HepG2 (cell line): Measurements from ENCODE around the gene ZNFX1. TPM values are rescaled to one million over a fixed set of nuclear protein-coding genes. Genes with fewer than 3 reads are reported as not detected.

ENCODE experiments used
- HNF4A ChIP-seq: sonication (generic); formaldehyde crosslinking; IDR thresholded peaks from 2 replicates; pipeline ENCODE4 v1.4.0; 2020; ENCODE audit warnings: missing genetic modification reagents
- HOXA5 ChIP-seq: sonication (generic); formaldehyde crosslinking; IDR thresholded peaks from 2 replicates; pipeline ENCODE4 v1.4.0; 2020; ENCODE audit warnings: missing genetic modification reagents
- RBFOX2 ChIP-seq: fragments of 200-400 bp; formaldehyde crosslinking; IDR thresholded peaks from 2 replicates; pipeline ENCODE4 v1.6.1; 2017; ENCODE audit warnings: low read depth, mild to moderate bottlenecking, low read length
- RELA ChIP-seq: sonication (generic); formaldehyde crosslinking; IDR thresholded peaks from 2 replicates; pipeline ENCODE4 v1.4.0; 2020; ENCODE audit warnings: missing genetic modification reagents
- ZNF644 ChIP-seq: IDR thresholded peaks from 2 replicates; pipeline ENCODE4 v1.6.1; 2016; ENCODE audit warnings: low read depth
- polyA plus RNA-seq, 8 experiments: library from polyadenylated mRNA; depleted of rRNA in 3 of 8; stranded (reverse) in 7 of 8; unstranded in 1 of 8; fragments of >200 nt; fragmentation: Illumina TruSeq in 4 of 8; extraction: Trizol in 4 of 8; gene quantifications; 2 replicates each; pipeline versions ENCODE4 v1.2.1 to v1.2.3, GENCODE V29; 2011 to 2016; ENCODE audit warnings: low read depth in 4 of 8, missing spikeins in 1 of 8, mixed read lengths in 1 of 8; ENCODE audit not compliant: insufficient read depth in 1 of 8
- total RNA-seq, 5 experiments: library from RNA; depleted of rRNA; stranded (reverse); fragments of >200 nt; fragmentation: Illumina TruSeq; extraction: Trizol; gene quantifications; 2 replicates each; pipeline ENCODE4 v1.2.3, GENCODE V29; 2016; ENCODE audit warnings: low read depth in 1 of 5
- TF ChIP-seq, protein P1 (sequence below): sonication (generic); formaldehyde crosslinking; IDR thresholded peaks from 2 replicates; pipeline ENCODE4 v1.4.0; 2020; ENCODE audit warnings: low read depth, missing genetic modification reagents
- TF ChIP-seq, protein P2 (sequence below), 2 experiments: fragments of 450-650 bp in 1 of 2; sonication (generic) in 1 of 2; formaldehyde crosslinking; IDR thresholded peaks; 2 replicates each; pipeline versions ENCODE4 v1.5.0 to v1.8.0; 2020 to 2022; ENCODE audit warnings: mild to moderate bottlenecking in 1 of 2, missing genetic modification reagents in 1 of 2
- TF ChIP-seq, protein P3 (sequence below): sonication (generic); formaldehyde crosslinking; IDR thresholded peaks from 2 replicates; pipeline ENCODE4 v1.4.0; 2020; ENCODE audit warnings: missing genetic modification reagents

The ZNFX1 gene
- total and polyA plus RNA-seq, 2 of the 13 experiments (the other 11 are each of a cell fraction or from before 2014, with no cell fraction given), result 2.9 to 11.1 TPM

DNA sequence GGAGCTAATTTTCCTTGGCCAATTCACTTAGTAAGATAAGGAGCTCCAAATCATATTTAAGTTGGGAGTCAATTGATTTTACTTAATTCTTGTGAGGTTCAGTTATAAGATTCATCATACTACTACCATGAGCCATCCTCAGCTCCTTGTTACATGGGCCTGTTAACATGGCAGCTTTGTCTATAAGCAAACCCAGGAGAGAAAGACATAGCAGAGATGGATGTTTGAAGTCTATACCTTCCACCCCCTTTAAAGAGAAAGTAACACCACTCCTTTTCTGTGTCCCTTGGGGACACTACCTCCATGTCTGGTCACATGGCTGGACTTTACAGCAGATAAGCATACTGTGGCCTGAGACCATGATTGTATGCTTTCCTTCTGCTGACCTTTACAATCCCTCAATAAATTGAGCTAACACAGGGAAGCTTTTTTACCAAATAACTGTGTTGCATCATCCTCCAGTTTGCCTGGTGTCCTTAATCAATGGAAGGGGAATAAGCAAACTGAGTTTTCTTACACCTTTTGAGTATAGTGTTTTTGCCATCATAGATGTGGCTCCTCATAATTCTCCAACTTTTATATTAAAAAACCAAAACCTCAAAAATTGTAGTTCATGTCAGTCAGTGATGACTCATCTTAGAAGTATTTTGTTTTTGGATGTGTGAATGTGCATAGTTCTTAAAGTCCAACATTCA, 9.8 kb upstream of the ZNFX1 start (continued):
- TF ChIP-seq, protein P1, sequence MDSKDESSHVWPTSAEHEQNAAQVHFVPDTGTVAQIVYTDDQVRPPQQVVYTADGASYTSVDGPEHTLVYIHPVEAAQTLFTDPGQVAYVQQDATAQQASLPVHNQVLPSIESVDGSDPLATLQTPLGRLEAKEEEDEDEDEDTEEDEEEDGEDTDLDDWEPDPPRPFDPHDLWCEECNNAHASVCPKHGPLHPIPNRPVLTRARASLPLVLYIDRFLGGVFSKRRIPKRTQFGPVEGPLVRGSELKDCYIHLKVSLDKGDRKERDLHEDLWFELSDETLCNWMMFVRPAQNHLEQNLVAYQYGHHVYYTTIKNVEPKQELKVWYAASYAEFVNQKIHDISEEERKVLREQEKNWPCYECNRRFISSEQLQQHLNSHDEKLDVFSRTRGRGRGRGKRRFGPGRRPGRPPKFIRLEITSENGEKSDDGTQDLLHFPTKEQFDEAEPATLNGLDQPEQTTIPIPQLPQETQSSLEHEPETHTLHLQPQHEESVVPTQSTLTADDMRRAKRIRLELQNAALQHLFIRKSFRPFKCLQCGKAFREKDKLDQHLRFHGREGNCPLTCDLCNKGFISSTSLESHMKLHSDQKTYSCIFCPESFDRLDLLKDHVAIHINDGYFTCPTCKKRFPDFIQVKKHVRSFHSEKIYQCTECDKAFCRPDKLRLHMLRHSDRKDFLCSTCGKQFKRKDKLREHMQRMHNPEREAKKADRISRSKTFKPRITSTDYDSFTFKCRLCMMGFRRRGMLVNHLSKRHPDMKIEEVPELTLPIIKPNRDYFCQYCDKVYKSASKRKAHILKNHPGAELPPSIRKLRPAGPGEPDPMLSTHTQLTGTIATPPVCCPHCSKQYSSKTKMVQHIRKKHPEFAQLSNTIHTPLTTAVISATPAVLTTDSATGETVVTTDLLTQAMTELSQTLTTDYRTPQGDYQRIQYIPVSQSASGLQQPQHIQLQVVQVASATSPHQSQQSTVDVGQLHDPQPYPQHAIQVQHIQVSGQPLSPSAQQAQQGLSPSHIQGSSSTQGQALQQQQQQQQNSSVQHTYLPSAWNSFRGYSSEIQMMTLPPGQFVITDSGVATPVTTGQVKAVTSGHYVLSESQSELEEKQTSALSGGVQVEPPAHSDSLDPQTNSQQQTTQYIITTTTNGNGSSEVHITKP (CRISPR knock-in tag), result no peak
- TF ChIP-seq RBFOX2 (peak; percentile 85), RELA (no peak), HOXA5 (CRISPR knock-in tag) (0 out of 2 replicates have a peak, but pooled peaks have one; percentile 2), HNF4A (CRISPR knock-in tag) (peak; percentile 35), ZNF644 (CRISPR knock-in tag) (peak; percentile 32; the same call in 1 of the 2 replicates)
- TF ChIP-seq, protein P2, sequence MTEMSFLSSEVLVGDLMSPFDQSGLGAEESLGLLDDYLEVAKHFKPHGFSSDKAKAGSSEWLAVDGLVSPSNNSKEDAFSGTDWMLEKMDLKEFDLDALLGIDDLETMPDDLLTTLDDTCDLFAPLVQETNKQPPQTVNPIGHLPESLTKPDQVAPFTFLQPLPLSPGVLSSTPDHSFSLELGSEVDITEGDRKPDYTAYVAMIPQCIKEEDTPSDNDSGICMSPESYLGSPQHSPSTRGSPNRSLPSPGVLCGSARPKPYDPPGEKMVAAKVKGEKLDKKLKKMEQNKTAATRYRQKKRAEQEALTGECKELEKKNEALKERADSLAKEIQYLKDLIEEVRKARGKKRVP (CRISPR knock-in tag; IDR thresholded peaks at IDR 0.05), result peak; percentile 92 to 93
- TF ChIP-seq, protein P3, sequence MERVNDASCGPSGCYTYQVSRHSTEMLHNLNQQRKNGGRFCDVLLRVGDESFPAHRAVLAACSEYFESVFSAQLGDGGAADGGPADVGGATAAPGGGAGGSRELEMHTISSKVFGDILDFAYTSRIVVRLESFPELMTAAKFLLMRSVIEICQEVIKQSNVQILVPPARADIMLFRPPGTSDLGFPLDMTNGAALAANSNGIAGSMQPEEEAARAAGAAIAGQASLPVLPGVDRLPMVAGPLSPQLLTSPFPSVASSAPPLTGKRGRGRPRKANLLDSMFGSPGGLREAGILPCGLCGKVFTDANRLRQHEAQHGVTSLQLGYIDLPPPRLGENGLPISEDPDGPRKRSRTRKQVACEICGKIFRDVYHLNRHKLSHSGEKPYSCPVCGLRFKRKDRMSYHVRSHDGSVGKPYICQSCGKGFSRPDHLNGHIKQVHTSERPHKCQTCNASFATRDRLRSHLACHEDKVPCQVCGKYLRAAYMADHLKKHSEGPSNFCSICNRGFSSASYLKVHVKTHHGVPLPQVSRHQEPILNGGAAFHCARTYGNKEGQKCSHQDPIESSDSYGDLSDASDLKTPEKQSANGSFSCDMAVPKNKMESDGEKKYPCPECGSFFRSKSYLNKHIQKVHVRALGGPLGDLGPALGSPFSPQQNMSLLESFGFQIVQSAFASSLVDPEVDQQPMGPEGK (CRISPR knock-in tag), result peak; percentile 29; the same call in 1 of the 2 replicates
